IMR-90 (cell line): ENCODE data around the gene UGT1A3.

Source experiments
- CHD1 ChIP-seq: IDR thresholded peaks from 2 replicates; pipeline ENCODE4 v1.6.1; 2012; ENCODE audit warnings: low read depth, low read length, improper control_type of control experiment
- CTCF ChIP-seq: conservative IDR thresholded peaks from 2 replicates; pipeline ENCODE4 v1.5.1; 2012; ENCODE audit warnings: mild to moderate bottlenecking, low read depth, low read length, improper control_type of control experiment
- FOS ChIP-seq: fragments of 150-350 bp; IDR thresholded peaks from 2 replicates; pipeline ENCODE4 v1.6.1; 2016; ENCODE audit warnings: low read depth, low read length
- MXI1 ChIP-seq: IDR thresholded peaks from 2 replicates; pipeline ENCODE4 v1.6.1; 2012; ENCODE audit warnings: low read depth, mild to moderate bottlenecking, low read length, moderate library complexity, borderline replicate concordance
- POLR2A ChIP-seq: IDR thresholded peaks from 2 replicates; pipeline ENCODE4 v1.6.1; 2012; ENCODE audit warnings: mild to moderate bottlenecking, low read depth, low read length
- RAD21 ChIP-seq: IDR thresholded peaks from 2 replicates; pipeline ENCODE4 v1.6.1; 2012; ENCODE audit warnings: low read length, improper control_type of control experiment
- RFX5 ChIP-seq: IDR thresholded peaks from 2 replicates; pipeline ENCODE4 v1.8.0; 2012; ENCODE audit warnings: low read depth, mild to moderate bottlenecking, low read length, moderate library complexity
- SMC3 ChIP-seq: fragments of 150-350 bp; IDR thresholded peaks from 2 replicates; pipeline ENCODE4 v1.6.1; 2016; ENCODE audit warnings: low read depth, mild to moderate bottlenecking, antibody characterized with exemption, low read length, moderate library complexity
- USF2 ChIP-seq: fragments of 150-350 bp; IDR thresholded peaks from 2 replicates; pipeline ENCODE4 v1.6.1; 2017; ENCODE audit warnings: mild to moderate bottlenecking, antibody characterized with exemption, low read length, low read depth

- TF ChIP-seq USF2 = no peak
- TF ChIP-seq CTCF = no peak
- no peak for TF ChIP-seq MXI1
- no peak for TF ChIP-seq FOS
- TF ChIP-seq POLR2A = no peak
- TF ChIP-seq RFX5 = no peak
- TF ChIP-seq CHD1 = no peak
- no peak for TF ChIP-seq RAD21
- TF ChIP-seq SMC3 = no peak
These were observed 36.2 kb upstream of the UGT1A3 start, which contains the start of gene UGT1A6 for GRCh38 chr2:233692648-233693047.
